ENCODE measurements around the gene MAP3K8. TPM values are rescaled to one million over a fixed set of nuclear protein-coding genes. Genes with fewer than 3 reads are reported as not detected.
"Not testable (repeated sequence)": the region's sequence is repeated elsewhere in the genome, so short reads cannot be mapped to it uniquely, and the experiment has no call there.

MAP3K8 gene
- total RNA-seq, 1 donor from 2014 or later = 10.4 TPM

DNA sequence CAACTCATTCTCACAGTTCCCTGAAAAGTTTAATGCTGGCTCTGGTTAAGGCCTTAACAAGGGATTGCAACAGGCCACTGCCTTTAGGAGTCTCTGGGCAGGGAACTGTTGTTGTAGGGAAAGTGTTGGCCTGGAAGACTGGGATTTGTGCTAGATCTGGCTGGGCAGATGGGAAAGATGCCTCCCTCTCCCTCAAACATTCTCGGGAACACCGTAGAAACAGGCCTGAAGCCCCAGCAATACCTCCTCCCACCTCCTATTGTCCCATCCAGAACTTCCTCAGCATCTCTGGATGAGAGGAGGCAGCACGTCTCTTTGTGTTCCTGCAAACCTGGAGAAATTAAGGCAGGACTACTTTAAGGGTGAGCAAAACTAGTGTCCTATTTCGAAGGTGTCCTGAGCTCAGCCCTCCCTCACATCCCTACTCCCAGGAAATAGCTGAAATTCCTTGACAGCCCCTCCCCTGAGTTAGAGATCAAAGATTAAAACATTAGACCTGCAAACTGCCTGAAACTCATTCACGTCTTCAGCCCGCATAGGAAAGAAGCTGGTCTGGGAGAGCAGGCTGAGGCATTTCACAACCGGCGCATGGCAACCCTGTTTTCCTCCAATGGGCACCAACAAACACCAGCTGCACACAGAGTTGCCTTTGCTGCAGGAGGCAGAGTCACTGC lies 10.9 kb upstream of the MAP3K8 start:
- peak; percentile 85 for DNase-seq (ENCODE audit: low read depth)
- TF ChIP-seq, protein P1, sequence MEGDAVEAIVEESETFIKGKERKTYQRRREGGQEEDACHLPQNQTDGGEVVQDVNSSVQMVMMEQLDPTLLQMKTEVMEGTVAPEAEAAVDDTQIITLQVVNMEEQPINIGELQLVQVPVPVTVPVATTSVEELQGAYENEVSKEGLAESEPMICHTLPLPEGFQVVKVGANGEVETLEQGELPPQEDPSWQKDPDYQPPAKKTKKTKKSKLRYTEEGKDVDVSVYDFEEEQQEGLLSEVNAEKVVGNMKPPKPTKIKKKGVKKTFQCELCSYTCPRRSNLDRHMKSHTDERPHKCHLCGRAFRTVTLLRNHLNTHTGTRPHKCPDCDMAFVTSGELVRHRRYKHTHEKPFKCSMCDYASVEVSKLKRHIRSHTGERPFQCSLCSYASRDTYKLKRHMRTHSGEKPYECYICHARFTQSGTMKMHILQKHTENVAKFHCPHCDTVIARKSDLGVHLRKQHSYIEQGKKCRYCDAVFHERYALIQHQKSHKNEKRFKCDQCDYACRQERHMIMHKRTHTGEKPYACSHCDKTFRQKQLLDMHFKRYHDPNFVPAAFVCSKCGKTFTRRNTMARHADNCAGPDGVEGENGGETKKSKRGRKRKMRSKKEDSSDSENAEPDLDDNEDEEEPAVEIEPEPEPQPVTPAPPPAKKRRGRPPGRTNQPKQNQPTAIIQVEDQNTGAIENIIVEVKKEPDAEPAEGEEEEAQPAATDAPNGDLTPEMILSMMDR (IDR thresholded peaks at IDR 0.05; ENCODE audit: insufficient read depth, low read length, poor library complexity, severe bottlenecking) = no peak
- no peak overlapping the region for H3K4me3 ChIP-seq (ENCODE audit: low read depth, low read length)
- no peaks in the 10 kb centered on the region for H3K27me3 ChIP-seq (ENCODE audit: control insufficient read depth, insufficient read depth, low read length)
- H3K36me3 ChIP-seq (ENCODE audit: control insufficient read depth, insufficient read depth, low read length) = no peaks in the 10 kb centered on the region

DNA sequence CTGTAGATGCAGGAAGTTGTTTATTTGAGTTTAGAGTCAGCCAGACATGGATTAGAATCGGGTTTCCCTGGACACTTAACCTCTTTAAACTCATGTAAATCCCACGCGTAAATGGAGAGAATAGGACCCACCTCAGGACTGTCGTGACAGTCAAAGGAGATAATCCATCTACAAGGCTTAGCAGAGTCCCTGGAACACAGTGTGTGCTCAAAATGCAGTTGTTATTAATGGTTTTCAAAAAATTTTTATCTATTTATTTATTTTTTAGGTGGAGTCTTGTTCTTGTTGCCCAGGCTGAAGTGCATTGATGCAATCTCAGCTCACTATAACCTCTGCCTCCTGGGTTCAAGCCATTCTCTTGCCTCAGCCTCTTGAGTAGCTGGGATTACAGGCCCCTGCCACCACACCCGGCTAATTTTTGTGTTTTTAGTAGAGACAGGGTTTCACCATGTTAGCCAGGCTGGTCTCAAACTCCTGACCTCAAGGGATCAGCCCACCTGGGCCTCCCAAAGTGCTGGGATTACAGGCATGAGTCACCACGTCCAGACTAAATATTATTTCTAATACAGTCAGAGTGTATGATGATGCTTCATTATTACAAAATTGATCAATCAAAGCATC lies 10.2 kb upstream of the MAP3K8 start:
- H3K27me3 ChIP-seq (ENCODE audit: control insufficient read depth, insufficient read depth, low read length); DNase-seq (ENCODE audit: low read depth); H3K4me3 ChIP-seq (ENCODE audit: low read depth, low read length): not testable (repeated sequence)

DNA sequence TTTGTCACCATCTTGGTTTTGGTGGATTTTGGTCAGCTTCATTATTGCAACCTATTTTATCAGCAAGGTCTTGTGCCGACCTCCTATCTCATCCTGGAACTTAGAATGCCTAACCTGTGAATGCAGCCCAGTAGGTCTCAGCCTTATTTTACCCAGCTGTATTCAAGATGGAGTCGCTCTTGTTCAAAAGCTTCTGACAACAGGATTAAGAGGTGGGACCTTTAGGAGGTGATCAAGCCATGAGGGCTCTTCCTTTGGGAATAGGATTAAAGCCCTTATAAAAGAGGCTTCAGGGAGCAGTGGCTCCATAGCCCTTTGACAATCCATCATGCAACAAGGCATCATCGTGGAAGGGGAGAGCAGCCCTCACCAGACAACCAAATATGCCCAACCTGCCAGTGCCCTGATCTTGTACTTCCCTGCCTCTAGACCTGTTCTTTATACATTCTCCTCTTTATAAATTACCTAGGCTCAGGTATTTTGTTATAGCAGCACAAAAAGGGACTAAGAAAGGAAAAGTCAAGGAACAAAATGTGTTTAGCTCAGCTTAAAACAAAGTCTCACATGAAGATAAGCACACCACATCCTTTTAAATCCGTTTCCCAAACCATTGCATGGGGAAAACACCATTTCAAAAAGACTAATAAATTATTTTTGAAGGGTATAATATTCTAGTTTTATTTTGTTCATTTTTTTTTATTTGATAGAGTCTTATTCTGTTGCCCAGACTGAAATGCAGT lies 8.5 kb upstream of the MAP3K8 start:
- no peak overlapping the region for H3K4me3 ChIP-seq (ENCODE audit: low read depth, low read length)
- TF ChIP-seq, protein P1 (IDR thresholded peaks at IDR 0.05; ENCODE audit: insufficient read depth, low read length, poor library complexity, severe bottlenecking) = no peak
- H3K27me3 ChIP-seq (ENCODE audit: control insufficient read depth, insufficient read depth, low read length) = no peaks in the 10 kb centered on the region
- H3K36me3 ChIP-seq (ENCODE audit: control insufficient read depth, insufficient read depth, low read length) = no peaks in the 10 kb centered on the region
- DNase-seq (ENCODE audit: low read depth) = no peak

More for the DNA sequence above, 10.2 kb upstream of the MAP3K8 start:
- not testable (repeated sequence) for H3K36me3 ChIP-seq (ENCODE audit: control insufficient read depth, insufficient read depth, low read length)

DNA sequence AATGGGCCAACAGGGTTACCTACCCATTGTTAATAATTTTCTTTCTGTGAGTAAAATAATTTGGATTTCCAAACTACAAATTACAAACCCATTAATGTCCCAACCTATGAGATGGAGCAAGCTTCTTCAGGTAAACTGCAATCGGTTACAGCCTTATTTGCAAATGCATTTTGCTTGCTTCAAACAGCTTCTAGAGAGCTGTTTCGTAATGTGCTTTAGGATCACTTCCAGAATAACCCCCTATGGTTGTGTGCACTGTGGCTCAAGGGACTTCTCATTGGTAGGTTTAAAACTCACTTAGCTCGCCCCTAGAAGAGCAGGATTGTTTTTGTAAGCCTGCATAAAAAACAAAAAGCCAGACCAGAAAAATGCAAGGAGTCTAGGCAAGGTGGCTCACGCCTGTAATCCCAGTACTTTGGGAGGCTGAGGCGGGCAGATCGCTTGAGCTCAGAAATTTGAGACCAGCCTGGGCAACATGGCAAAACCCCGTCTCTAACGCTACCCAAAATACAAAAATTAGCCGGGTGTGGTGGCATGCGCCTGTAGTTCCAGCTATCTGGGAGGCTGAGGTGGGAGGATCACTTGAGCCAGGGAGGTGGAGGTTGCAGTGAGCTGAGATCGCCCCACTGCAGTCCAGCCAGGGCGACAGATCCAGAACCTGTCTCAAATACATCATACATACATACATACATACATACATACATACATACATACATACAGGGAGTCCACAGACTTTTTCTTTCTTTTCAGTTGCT lies 3.3 kb upstream of the MAP3K8 start:
- H3K27me3 ChIP-seq (ENCODE audit: control insufficient read depth, insufficient read depth, low read length) = no peaks in the 10 kb centered on the region
- no peak for DNase-seq (ENCODE audit: low read depth)
- H3K4me3 ChIP-seq (ENCODE audit: low read depth, low read length) = no peak overlapping the region
- TF ChIP-seq, protein P1 (IDR thresholded peaks at IDR 0.05; ENCODE audit: insufficient read depth, low read length, poor library complexity, severe bottlenecking) = no peak
- H3K36me3 ChIP-seq (ENCODE audit: control insufficient read depth, insufficient read depth, low read length) = no peaks in the 10 kb centered on the region

DNA sequence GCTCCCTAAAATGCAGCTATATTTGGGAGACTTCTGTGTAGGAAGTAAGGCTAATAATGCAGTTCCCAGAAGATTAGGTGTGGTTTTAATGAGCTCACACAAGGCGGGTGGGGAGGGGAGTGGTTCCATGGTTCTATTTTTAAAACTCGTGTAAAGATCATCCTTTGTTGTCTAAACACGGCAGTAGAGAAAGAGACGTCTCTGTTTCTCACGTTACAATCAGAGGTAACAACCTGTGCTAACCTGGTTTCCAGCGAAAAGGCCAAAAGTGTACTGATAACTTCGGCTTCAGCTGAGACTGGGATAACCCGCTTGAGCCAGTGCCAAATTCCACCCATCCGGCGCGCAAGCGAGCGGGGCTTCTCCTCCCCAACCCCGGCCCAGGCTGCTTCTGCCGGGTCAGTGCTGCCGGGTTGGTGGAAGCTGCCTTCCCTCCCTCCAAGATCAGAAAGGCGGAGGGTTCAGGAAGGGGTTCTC lies 2.5 kb upstream of the MAP3K8 start:
- DNase-seq (ENCODE audit: low read depth) = no peak
- H3K4me3 ChIP-seq (ENCODE audit: low read depth, low read length) = no peak overlapping the region

More for the DNA sequence above, 2.5 kb upstream of the MAP3K8 start:
- H3K27me3 ChIP-seq (ENCODE audit: control insufficient read depth, insufficient read depth, low read length) = no peaks in the 10 kb centered on the region
- H3K36me3 ChIP-seq (ENCODE audit: control insufficient read depth, insufficient read depth, low read length) = no peaks in the 10 kb centered on the region
- TF ChIP-seq, protein P1 (IDR thresholded peaks at IDR 0.05; ENCODE audit: insufficient read depth, low read length, poor library complexity, severe bottlenecking) = no peak
